Peyer's patch (tissue), 4 donors: ENCODE data around the gene DROSHA. TPM values are rescaled to one million over a fixed set of nuclear protein-coding genes. Genes with fewer than 3 reads are reported as not detected.
A peak's percentile ranks its signal among the peaks of the same experiment; 100 is the strongest.

Source experiments
- DNase-seq, 3 donors: peaks; one replicate each; pipeline ENCODE4 v3.0.0-alpha.2; 2017 to 2019
- H3K27ac ChIP-seq, 4 donors: fragments of 200-600 bp; sonication (generic); one replicate each; pipeline ENCODE4 v1.5.1; 2016 to 2019
- H3K27me3 ChIP-seq, 2 donors: fragments of 200-600 bp; sonication (generic); one replicate each; pipeline ENCODE4 v1.5.1; 2019
- H3K36me3 ChIP-seq, 3 donors: fragments of 200-600 bp; sonication (generic); one replicate each; pipeline ENCODE4 v1.5.1; 2016 to 2019
- H3K4me1 ChIP-seq, 4 donors: fragments of 200-600 bp; sonication (generic); one replicate each; pipeline ENCODE4 v1.5.1; 2016 to 2019
- H3K4me3 ChIP-seq, 4 donors: fragments of 200-600 bp; sonication (generic); 1 replicate in 3 of 4; 2 replicates in 1 of 4; pipeline ENCODE4 v1.5.1; 2016 to 2019; ENCODE audit warnings: mild to moderate bottlenecking in 1 of 4
- H3K9me3 ChIP-seq, 4 donors: fragments of 200-600 bp; sonication (generic); one replicate each; pipeline ENCODE4 v1.5.1; 2016 to 2019; ENCODE audit warnings: mild to moderate bottlenecking in 1 of 4
- CTCF ChIP-seq, 6 experiments: fragments of 450-650 bp in 4 of 6; fragments of 200-600 bp in 2 of 6; sonication (generic) in 1 of 6; IDR thresholded peaks; one replicate each; pipeline ENCODE4 v1.5.1; 2017 to 2019; ENCODE audit warnings: antibody characterized with exemption in 6 of 6, mild to moderate bottlenecking in 3 of 6, moderate library complexity in 1 of 6
- POLR2A ChIP-seq, 2 donors: fragments of 450-650 bp; IDR thresholded peaks; one replicate each; pipeline ENCODE4 v1.5.1; 2017; ENCODE audit warnings: antibody characterized with exemption in 2 of 2, mild to moderate bottlenecking in 2 of 2, moderate library complexity in 2 of 2
- total RNA-seq, 4 donors: library from RNA; depleted of rRNA; stranded (reverse); fragments of >200 nt; gene quantifications; one replicate each; pipeline ENCODE4 v1.1.0, GENCODE V29; 2016

Gene DROSHA
- total RNA-seq, 4 donors from 2014 or later = 41.9 to 142 (median 59.0) TPM

- Histone ChIP-seq H3K27ac (no peak overlapping the region), H3K4me3 (no peak overlapping the region), H3K36me3 (peaks cover 0 to 67% (median 0%) of the 10 kb centered on the region in 3 donors), H3K4me1 (peaks cover 0 to 12% (median 2%) of the 10 kb centered on the region in 4 donors), H3K9me3 (no peaks in the 10 kb centered on the region), H3K27me3 (no peaks in the 10 kb centered on the region)
- TF ChIP-seq CTCF (IDR thresholded peaks at IDR 0.05) = no peak
- TF ChIP-seq POLR2A (IDR thresholded peaks at IDR 0.05) = no peak
- no peak for DNase-seq
Observed at GRCh38 chr5:31536873-31537272, 5.0 kb upstream of the DROSHA start.

- no peak for TF ChIP-seq CTCF (IDR thresholded peaks at IDR 0.05)
- no peak for TF ChIP-seq POLR2A (IDR thresholded peaks at IDR 0.05)
- Histone ChIP-seq H3K4me1 (peaks cover 0 to 27% (median 7%) of the 10 kb centered on the region in 4 donors), H3K27ac (no peak overlapping the region), H3K4me3 (no peak overlapping the region), H3K9me3 (no peaks in the 10 kb centered on the region), H3K36me3 (peaks cover 0 to 44% (median 0%) of the 10 kb centered on the region in 3 donors), H3K27me3 (no peaks in the 10 kb centered on the region)
- no peak for DNase-seq
Observed at GRCh38 chr5:31534527-31535046, 2.7 kb upstream of the DROSHA start.

GRCh38 chr5:31531543-31531887, 378 bp downstream of the DROSHA start:
- Histone ChIP-seq H3K4me1 (peaks cover 0 to 27% (median 7%) of the 10 kb centered on the region in 4 donors), H3K27me3 (no peaks in the 10 kb centered on the region), H3K4me3 (peak overlapping the region; percentile 72 to 92 (median 79)), H3K36me3 (peaks cover 0 to 47% (median 0%) of the 10 kb centered on the region in 3 donors), H3K27ac (peak overlapping the region; percentile 45 to 81 (median 78)), H3K9me3 (no peaks in the 10 kb centered on the region)
- no peak for TF ChIP-seq POLR2A (IDR thresholded peaks at IDR 0.05)
- no peak for TF ChIP-seq CTCF (IDR thresholded peaks at IDR 0.05)
- peak in 1 of 3 donors; percentile 28 for DNase-seq

- Histone ChIP-seq H3K4me1 (peaks cover 0 to 27% (median 7%) of the 10 kb centered on the region in 4 donors), H3K9me3 (no peaks in the 10 kb centered on the region), H3K36me3 (peaks cover 0 to 47% (median 0%) of the 10 kb centered on the region in 3 donors), H3K27me3 (no peaks in the 10 kb centered on the region), H3K27ac (no peak overlapping the region), H3K4me3 (peak overlapping the region; percentile 72 to 92 (median 79))
- no peak for DNase-seq
- TF ChIP-seq CTCF (IDR thresholded peaks at IDR 0.05) = no peak
Observed at GRCh38 chr5:31530541-31531265, 1.2 kb downstream of the DROSHA start.

GRCh38 chr5:31523041-31523440, 8.9 kb downstream of the DROSHA start:
- H3K36me3 ChIP-seq = peaks cover 0 to 65% (median 0%) of the 10 kb centered on the region in 3 donors
- TF ChIP-seq CTCF (IDR thresholded peaks at IDR 0.05) = no peak
- TF ChIP-seq POLR2A (IDR thresholded peaks at IDR 0.05) = no peak
- H3K27ac ChIP-seq = no peak overlapping the region

More at GRCh38 chr5:31523041-31523440, 8.9 kb downstream of the DROSHA start:
- Histone ChIP-seq H3K4me3 (no peak overlapping the region), H3K9me3 (no peaks in the 10 kb centered on the region), H3K4me1 (no peaks in the 10 kb centered on the region), H3K27me3 (no peaks in the 10 kb centered on the region)
- DNase-seq = no peak
